ENCODE measurements around the gene CEMIP2. TPM values are rescaled to one million over a fixed set of nuclear protein-coding genes. Genes with fewer than 3 reads are reported as not detected.

Gene CEMIP2
- total and polyA plus RNA-seq, 12 donors: 4.7 to 34.9 (median 9.6) TPM

GRCh38 chr9:71764463-71764862, 3.9 kb downstream of the CEMIP2 start:
- intact Hi-C loops (cut with DNase I): loop anchor here in 3 of 10 donors (10.0 kb wide), 4 partner anchors 50 to 160 kb away; no protein-coding TSS in a partner anchor
- no peaks in the 10 kb centered on the region for H3K36me3 ChIP-seq
- peak overlapping the region in 2 of 10 donors; percentile 5 to 87 for H3K4me3 ChIP-seq
- H3K9me3 ChIP-seq: no peaks in the 10 kb centered on the region
- ATAC-seq (no peak), DNase-seq (no peak)
- peaks cover 0 to 2% (median 0%) of the 10 kb centered on the region in 7 donors for H3K27me3 ChIP-seq
- WGBS, 2 donors: 76 to 80% methylated on average over 4 of the region's 4 CpGs
- H3K27ac ChIP-seq: peak overlapping the region in 1 of 10 donors; percentile 22
- peaks cover 4 to 82% (median 24%) of the 10 kb centered on the region in 9 donors for H3K4me1 ChIP-seq
- TF ChIP-seq, protein P1, sequence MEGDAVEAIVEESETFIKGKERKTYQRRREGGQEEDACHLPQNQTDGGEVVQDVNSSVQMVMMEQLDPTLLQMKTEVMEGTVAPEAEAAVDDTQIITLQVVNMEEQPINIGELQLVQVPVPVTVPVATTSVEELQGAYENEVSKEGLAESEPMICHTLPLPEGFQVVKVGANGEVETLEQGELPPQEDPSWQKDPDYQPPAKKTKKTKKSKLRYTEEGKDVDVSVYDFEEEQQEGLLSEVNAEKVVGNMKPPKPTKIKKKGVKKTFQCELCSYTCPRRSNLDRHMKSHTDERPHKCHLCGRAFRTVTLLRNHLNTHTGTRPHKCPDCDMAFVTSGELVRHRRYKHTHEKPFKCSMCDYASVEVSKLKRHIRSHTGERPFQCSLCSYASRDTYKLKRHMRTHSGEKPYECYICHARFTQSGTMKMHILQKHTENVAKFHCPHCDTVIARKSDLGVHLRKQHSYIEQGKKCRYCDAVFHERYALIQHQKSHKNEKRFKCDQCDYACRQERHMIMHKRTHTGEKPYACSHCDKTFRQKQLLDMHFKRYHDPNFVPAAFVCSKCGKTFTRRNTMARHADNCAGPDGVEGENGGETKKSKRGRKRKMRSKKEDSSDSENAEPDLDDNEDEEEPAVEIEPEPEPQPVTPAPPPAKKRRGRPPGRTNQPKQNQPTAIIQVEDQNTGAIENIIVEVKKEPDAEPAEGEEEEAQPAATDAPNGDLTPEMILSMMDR (IDR thresholded peaks at IDR 0.05): no peak

GRCh38 chr9:71763832-71764231, 4.5 kb downstream of the CEMIP2 start:
- DNase-seq (no peak), ATAC-seq (no peak)
- H3K27me3 ChIP-seq: no peaks in the 10 kb centered on the region
- intact Hi-C loops (cut with DNase I): loop anchor here in 3 of 10 donors (10.0 kb wide), 4 partner anchors 51 to 159 kb away; no protein-coding TSS in a partner anchor
- peak overlapping the region in 1 of 10 donors; percentile 22 for H3K27ac ChIP-seq
- TF ChIP-seq, protein P1 (IDR thresholded peaks at IDR 0.05): no peak
- peaks cover 4 to 83% (median 26%) of the 10 kb centered on the region in 9 donors for H3K4me1 ChIP-seq
- H3K9me3 ChIP-seq: no peaks in the 10 kb centered on the region
- no peaks in the 10 kb centered on the region for H3K36me3 ChIP-seq
- H3K4me3 ChIP-seq: peak overlapping the region in 1 of 10 donors; percentile 87

DNA sequence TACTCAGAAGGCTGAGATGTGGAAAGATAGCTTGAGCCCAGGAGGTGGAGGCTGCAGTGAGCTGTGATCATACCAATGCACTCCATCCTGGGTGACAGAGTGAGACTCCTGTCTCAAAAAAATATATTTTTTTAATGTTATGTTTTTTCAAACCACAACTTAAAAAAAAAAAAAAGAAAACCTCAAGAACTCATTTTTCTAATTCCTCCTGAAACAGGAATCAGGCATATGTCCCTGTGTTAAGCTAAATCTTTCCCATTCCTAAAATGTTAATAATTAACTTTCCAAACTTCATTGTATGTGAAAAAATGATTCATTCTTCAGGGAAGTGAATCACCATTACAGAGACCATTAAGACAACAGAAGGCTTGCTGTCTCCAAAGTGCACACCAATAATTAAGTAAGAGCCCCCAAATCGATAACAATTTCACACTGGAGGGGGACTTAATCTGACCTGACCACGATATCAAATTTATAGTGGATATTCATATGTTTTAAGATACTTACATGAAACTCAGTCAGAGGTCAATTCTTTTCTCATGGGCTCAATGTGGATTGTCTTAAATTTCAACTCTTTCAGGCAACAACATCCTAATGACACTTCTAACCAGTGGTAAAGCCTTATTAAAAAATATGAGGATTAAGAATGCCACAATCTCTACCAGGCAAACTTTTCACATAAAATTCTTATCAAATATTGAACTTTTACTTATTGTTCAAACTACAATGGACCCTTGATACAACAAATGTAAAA, 5.2 kb downstream of the CEMIP2 start:
- H3K4me1 ChIP-seq: peaks cover 4 to 91% (median 34%) of the 10 kb centered on the region in 9 donors
- intact Hi-C loops (cut with DNase I): loop anchor here in 3 of 10 donors (10.0 kb wide), 4 partner anchors 52 to 158 kb away; no protein-coding TSS in a partner anchor

GRCh38 chr9:71761938-71762353, 6.4 kb downstream of the CEMIP2 start:
- 96% methylated on average over 5 of the region's 5 CpGs for WGBS, 2 donors
- TF ChIP-seq, protein P1 (IDR thresholded peaks at IDR 0.05): no peak
- DNase-seq: no peak
- H3K36me3 ChIP-seq: no peaks in the 10 kb centered on the region
- H3K27me3 ChIP-seq: no peaks in the 10 kb centered on the region
- ATAC-seq: no peak
- no peak overlapping the region for H3K27ac ChIP-seq
- no peak overlapping the region for H3K4me3 ChIP-seq
- no peaks in the 10 kb centered on the region for H3K9me3 ChIP-seq
- intact Hi-C loops (cut with DNase I): loop anchor here in 3 of 10 donors (10.0 kb wide), 4 partner anchors 53 to 157 kb away; no protein-coding TSS in a partner anchor
- peaks cover 0 to 88% (median 24%) of the 10 kb centered on the region in 9 donors for H3K4me1 ChIP-seq

More for the DNA sequence above, 5.2 kb downstream of the CEMIP2 start:
- Histone ChIP-seq H3K27ac (peak overlapping the region in 1 of 10 donors; percentile 22), H3K36me3 (no peaks in the 10 kb centered on the region), H3K9me3 (no peaks in the 10 kb centered on the region), H3K27me3 (no peaks in the 10 kb centered on the region), H3K4me3 (no peak overlapping the region)
- ATAC-seq: no peak
- no peak for DNase-seq
- WGBS, 2 donors: 89% methylated on average over 2 of the region's 2 CpGs
- TF ChIP-seq, protein P1 (IDR thresholded peaks at IDR 0.05): no peak
